GM10266 (cell line): ENCODE measurements around the gene LRCOL1.
A peak's percentile ranks its signal among the peaks of the same experiment; 100 is the strongest.

Source experiments
- DNase-seq: peaks from one replicate; pipeline ENCODE4 v3.0.0; 2012; ENCODE audit errors: extremely low spot score
- TF ChIP-seq, protein P1 (sequence below): IDR thresholded peaks from 2 replicates; pipeline ENCODE4 v1.5.1; 2012; ENCODE audit warnings: mild to moderate bottlenecking, low read depth; ENCODE audit not compliant: control insufficient read depth, insufficient read depth; ENCODE audit errors: missing control alignments

LRCOL1 gene

GRCh38 chr12:132566516-132567131 is 43.8 kb downstream of the LRCOL1 start:
- no peak for DNase-seq
- TF ChIP-seq, protein P1, sequence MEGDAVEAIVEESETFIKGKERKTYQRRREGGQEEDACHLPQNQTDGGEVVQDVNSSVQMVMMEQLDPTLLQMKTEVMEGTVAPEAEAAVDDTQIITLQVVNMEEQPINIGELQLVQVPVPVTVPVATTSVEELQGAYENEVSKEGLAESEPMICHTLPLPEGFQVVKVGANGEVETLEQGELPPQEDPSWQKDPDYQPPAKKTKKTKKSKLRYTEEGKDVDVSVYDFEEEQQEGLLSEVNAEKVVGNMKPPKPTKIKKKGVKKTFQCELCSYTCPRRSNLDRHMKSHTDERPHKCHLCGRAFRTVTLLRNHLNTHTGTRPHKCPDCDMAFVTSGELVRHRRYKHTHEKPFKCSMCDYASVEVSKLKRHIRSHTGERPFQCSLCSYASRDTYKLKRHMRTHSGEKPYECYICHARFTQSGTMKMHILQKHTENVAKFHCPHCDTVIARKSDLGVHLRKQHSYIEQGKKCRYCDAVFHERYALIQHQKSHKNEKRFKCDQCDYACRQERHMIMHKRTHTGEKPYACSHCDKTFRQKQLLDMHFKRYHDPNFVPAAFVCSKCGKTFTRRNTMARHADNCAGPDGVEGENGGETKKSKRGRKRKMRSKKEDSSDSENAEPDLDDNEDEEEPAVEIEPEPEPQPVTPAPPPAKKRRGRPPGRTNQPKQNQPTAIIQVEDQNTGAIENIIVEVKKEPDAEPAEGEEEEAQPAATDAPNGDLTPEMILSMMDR, result no peak

DNA sequence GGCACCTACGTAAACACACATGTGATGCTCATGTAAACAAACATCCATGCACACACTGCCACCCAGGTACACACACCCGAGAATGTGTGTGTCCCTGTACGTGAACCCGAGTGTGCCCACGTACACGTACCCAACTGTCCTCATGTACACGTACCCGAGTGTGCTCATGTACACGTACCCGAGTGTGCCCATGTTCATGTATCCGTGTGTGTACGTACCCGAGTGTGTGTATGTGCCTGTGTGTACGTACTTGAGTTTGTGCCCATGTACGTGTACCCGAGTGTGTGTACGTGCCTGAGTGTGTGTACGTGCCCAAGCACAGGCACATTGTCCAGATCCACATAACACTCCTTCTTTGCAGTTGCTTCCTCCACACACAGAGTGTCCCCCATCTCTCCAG is 45.0 kb downstream of the LRCOL1 start:
- TF ChIP-seq, protein P1, result no peak
- DNase-seq, result no peak

DNA sequence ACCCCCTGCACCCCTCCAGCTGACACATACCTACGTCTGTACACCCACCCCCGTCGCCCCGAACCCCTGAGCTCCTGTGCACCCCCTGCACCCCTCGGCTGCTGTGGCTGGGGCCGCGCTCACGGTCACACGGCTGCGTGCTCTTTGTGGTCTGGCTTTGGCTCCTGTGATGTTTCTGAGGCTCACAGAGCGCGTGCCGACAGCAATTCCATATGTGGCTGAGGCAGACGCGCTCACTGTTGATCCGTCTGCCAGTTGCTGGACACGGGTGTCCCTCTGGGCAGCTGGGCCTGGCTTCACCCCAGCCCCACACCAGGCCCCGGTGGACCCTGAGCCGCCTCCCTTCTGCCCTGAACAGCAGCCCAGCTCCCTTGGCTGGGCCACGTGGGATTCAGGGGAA is 46.5 kb downstream of the LRCOL1 start:
- DNase-seq, result no peak
- TF ChIP-seq, protein P1, result no peak

DNA sequence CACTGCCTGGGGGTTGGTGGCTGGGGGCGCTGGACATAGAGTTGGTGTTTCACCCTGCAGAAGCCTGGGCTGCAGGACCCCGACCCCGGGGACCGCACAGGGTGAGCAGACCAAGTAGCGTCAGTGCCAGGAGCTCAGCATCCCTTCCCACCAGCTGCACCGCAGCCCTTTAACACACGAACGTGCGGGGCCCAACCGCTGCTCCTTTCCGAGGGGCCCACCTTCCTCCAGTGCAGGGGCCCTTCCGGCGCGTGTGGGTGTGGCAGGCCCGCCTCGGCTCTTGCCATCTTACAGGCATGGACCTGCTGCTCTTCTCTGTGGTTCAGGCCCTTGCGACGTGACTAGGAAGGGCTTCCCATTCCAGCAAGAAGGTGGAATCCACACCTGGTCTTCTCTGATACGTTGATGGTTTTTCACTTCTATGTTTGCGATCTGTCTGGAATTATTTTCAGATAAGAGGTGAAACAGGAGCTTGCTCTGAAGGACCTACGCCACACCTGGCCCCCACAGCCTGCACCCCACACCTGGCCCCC is 47.8 kb downstream of the LRCOL1 start:
- DNase-seq, result no peak
- TF ChIP-seq, protein P1, result no peak

DNA sequence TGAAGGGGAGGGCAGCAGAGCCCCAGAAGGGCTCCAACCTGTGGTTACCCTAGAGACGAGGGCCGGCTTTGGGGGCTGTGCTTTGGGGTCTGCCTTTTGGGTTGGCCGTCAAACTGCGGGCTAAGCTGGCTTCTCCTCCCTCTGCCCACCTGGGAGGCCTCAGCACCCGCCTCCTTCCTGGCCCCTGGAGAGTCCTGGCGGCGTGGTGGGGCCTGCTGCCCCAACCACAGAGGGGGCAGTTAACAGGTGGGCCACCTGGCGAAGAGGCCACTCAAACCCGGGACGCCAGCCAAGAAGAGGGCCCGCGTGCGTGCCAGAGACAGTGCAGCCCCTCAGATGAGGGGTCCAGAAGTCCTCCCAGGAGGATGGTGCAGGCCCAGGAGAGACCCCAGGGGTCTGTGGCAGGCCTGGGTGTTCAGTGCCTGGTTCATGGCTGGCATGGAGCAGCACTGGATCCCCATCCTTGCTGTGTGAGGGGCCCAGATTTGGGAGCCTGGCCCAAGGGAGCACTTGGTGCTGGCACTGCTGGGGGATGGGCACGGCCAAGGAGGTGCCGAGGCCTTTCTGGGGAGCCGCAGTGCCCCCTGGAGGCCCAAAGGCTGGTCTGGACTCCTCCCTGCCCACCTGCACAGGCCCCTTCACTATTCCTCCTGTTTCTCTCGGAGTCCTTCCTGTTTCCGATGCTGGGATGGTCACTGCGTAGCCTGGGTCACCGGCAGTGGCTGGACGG is 48.8 kb downstream of the LRCOL1 start:
- TF ChIP-seq, protein P1, result peak; percentile 41
- DNase-seq, result peak; percentile 79

GRCh38 chr12:132560614-132561426 is 49.6 kb downstream of the LRCOL1 start:
- peak; percentile 95 for DNase-seq
- TF ChIP-seq, protein P1, result peak; percentile 75
